Stimulated activated CD4-positive, alpha-beta T cell treated with anti-CD3 and anti-CD28 coated beads, Interleukin-15, amount 100 ng/mL, for 48 hours (primary cell): ENCODE results near the gene RPH3AL.
"Not testable (repeated sequence)": the region's sequence is repeated elsewhere in the genome, so short reads cannot be mapped to it uniquely, and the experiment has no call there.

Source experiments
- DNase-seq, 2 donors: peaks; one replicate each; pipeline ENCODE4 v3.0.0-alpha.2; 2020; ENCODE audit warnings: low read depth in 2 of 2

RPH3AL gene

DNA sequence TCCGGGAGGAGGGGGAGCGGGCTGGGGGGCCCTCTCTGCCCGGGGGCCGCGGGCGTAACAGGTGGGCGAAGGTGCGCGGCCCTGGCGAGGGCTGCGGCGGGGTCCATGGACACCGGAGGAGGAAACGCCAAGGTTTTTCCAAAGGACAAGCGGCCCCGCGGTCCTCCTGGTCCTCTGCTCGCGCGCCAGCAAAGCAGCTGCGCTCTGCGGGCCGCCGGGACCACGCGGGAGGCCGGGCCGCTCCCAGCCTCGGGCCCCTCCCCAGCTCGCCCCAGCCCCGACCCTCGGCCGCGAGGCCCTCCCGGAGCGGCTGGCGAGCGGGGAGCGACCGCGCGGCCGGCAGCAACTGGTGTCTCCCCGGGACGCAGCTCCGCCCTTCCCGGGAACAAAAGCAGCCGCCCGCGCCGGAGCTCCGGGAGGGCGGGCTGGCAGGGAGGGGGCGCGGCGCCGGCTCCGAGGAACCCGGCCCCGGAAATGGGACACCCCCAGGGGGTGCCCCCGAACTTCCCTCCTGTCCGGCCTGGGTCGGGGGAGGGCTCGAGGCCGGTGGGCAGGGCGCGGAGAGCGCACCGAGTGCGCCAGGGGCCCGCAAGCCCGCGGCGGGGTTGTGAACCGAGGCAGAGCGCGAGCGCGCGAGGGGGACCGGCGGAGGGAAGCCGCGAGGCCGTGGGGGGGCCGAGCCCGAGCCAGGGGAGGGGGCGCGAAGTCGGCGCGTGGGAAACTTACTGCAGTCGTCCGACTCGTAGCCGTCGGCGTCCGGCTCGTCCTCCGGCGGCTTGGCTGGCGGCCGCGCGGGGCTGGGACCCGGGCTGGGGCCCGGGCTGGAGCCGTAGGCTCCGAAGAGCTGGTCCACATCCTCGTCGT, 172.0 kb downstream of the RPH3AL start:
- DNase-seq, result no peak

GRCh38 chr17:179781-180380, 172.7 kb downstream of the RPH3AL start:
- DNase-seq, result no peak

GRCh38 chr17:179066-179432, 173.6 kb downstream of the RPH3AL start:
- no peak for DNase-seq

DNA sequence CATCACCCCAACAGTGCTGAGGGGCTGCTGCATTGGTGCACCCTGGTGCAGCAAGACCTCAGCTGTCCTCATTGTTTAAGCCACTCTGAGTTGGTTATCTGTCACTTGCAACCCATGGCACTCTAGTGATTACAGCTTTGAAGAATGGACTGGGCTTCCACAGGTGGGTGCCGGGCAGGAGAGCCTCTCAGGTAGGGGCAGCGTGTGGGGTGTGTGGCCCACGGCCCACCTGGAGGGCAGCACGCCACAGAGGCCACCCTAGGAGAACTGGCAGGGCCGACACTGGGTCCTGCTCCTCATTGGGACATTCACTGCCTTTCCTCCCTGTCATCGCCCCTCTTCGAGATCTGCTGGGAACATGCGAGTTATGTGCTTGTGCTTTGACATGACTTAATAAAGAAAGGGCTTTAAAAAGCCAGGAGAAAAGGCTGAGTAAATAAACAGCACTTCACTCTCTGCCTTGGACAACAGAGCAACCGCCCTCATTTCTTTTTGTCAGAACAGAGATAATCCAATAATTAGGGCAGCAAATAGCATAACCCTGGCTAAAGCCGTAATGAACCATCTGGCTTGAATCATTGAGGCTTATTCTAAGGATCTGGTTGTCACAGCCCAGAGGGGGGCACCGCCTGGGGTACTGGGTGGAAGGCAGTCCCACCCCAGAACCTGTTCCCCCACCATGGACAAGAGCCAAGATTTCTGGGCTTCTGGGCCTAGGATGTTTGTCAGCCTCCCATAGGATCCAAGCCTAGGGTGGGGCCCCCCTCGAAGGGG, 174.1 kb downstream of the RPH3AL start:
- no peak for DNase-seq

GRCh38 chr17:177762-178161, 174.8 kb downstream of the RPH3AL start:
- DNase-seq, result no peak

DNA sequence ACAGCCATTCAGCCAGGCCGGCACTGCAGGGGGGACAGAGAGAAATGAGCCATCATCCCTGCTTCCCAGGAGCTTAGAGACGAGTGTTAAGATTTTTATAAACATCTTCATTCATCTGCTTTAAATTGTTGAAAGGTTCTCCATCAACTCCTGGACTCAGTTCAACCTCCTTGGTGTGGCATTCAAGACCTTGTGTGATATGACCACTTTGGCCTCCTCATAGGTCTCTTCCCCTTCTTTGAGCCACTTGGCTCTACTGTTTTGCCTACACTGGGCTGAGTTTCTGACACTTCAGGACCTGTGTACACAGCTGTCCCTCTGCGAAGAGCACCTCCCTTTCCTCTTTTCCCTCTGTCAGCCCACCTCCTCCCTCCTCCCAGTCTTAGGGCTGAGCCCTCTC, 175.5 kb downstream of the RPH3AL start:
- DNase-seq, result no peak

DNA sequence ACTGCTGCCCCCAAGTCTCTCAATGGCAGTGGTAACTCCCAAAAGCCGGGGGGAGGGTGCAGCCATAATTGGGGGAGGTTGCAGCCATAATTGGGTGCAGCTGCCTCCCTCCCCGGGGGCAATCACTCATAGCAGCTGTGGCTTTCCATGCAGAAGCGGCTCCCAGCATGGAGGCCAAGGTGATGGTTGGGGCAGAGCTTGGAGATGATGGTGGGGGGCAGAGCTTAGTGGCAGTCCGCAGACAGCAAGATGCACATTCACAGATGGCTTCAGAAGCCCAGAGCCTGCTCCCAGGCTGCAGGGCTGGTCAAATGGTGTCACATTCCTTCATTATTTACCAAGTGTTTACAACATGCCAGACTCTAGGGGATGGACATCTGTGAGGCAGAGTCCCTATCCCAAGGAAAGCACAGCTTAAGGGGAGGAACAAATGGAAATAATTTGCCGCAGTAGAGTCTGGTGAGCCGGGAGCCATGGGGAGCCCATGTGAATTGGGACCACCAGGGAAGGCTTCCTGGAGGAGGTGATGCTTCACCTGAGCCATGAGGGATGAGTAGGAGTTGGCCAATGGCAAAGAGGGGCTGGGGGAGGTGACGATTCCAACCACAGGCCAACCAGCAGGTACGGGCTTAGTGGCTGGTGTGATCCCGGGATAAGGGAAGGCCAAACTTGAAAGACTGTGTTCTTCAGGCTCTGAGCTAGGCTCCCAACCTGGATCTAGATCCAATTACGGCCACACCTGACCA, 179.3 kb downstream of the RPH3AL start:
- no peak for DNase-seq

DNA sequence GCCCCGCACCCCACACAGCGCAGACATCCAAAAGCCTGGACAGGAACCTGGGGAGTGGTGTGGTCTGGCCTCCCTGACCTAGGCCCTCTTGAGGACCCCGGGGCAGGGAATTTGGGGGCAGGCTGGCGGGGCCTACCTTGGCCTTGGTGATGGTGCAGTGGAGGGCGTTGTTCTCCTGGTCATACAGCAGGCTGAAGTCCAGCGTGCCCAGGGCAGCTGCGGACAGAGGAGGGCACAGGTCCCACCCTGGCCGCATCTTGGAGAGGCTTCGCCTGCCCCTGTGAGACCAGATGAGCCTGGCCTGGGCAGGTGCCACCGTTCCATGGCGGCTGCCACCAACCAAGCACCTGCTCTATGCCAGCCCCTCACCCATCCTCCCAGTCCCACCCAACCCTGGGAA, 180.2 kb downstream of the RPH3AL start:
- DNase-seq, result no peak

GRCh38 chr17:171871-172270, 180.7 kb downstream of the RPH3AL start:
- DNase-seq, result no peak

GRCh38 chr17:170130-170670, 182.4 kb downstream of the RPH3AL start:
- DNase-seq, result no peak

DNA sequence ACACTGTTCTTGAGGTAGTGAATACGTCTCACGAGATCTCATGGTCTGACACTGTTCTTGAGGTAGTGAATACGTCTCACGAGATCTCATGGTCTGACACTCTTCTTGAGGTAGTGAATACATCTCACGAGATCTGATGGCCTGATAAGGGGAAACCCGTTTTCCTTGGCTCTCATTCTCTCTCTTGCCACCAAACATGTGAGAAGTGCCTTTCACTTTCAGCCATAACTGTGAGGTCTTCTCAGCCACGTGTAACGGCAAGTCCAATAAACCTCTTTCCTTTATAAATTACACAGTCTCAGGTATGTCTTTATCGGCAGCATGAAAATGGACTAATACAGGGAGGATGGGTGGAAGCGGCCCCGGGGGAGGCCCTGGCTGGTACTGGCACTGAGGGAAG, 184.0 kb downstream of the RPH3AL start:
- DNase-seq, result not testable (repeated sequence)

- DNase-seq, result no peak
These were observed 186.7 kb downstream of the RPH3AL start for GRCh38 chr17:165939-166338.

DNA sequence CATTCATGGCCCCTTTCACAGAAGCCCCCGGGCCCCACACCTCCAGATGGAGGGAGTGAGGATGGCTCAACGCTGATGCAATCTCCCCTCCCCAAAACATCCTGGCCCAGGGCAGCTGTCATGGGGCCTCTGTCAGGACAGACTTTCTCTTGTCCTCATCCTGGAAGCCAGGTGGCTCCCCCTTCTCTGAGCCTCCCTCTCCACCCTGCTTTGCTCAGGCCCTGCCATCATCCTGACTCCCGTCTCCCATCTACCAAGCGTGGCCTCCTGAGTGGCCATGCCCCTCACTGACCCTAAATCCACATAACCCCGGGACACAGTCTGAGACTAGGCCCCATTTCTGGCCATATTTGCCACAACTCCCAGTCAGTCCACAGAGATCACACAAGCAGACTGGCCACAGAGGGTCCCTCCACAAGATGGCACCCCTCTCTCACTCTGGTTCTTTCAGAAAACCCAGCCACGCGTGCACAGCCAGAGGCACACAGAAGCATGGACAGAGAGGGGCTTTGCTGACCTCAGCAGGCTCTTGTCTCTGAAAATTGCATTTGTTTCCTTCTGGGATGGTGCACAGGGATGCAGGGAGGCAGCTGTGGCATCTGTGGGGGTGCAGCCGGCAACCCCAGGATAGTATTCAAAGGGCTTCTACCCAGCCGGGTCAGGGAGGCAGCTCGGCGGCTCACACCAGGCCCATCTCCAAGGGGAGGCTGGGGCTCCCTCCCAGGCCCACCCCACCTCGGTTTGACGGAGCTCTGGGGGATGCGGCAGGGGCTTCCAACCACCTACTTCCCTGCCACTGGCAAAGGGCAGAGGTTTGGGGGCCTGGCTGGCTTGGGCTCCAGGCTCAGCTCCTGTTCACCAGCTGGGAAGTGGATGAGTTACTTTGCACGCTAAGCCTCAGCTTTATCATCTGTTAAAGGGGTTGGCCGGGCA, 188.0 kb downstream of the RPH3AL start:
- DNase-seq, result no peak

DNA sequence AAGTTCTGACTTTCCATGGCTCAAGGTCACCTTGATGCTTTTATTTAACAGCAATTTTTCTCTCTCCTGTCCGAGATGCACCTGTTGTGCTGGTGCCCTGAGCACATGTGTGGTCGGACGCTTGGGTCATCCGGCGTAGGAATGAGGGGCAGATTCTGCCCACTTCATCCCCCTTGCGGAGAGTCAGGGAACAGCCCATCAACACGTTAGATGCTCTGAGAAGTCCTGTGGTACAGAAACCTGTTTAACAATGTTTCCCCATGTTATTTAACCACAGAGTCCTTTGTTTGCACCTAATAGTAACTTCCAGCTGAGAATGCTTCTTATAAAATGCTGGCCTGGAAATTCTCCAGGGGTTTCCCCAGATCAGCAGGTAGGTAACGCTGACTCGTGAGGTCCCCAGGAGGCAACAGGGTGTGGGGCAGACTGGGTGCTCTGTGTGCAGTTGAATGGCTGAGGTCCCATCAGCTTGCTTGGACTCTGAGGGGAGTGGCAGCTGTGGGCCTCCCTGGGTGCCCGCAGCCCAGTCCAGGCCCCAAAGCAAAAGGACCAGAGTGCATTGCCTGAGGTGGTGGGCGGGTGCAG, 189.0 kb downstream of the RPH3AL start:
- DNase-seq, result no peak

DNA sequence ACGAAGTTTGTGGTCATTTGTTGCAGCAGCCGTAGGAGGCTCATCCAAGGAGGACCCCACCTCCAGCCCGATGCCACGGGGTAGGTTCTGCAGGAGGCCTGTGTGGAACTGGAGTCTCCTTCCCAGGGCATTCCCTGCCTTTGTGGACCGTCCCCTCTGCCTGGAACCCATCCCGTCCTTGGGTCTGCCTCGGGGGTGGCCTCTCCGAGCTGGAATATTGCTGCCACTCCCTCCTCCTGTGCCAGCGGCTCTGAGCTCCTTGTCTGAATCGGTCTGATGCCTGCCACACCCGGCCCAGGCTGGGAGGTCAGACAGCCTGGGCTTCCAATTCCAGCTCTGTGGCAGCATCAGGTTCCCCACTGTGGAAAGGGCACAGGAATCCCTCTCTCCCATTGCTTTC, 189.9 kb downstream of the RPH3AL start:
- no peak for DNase-seq
